ENCODE data around the gene ARHGAP25.

Gene ARHGAP25

DNA sequence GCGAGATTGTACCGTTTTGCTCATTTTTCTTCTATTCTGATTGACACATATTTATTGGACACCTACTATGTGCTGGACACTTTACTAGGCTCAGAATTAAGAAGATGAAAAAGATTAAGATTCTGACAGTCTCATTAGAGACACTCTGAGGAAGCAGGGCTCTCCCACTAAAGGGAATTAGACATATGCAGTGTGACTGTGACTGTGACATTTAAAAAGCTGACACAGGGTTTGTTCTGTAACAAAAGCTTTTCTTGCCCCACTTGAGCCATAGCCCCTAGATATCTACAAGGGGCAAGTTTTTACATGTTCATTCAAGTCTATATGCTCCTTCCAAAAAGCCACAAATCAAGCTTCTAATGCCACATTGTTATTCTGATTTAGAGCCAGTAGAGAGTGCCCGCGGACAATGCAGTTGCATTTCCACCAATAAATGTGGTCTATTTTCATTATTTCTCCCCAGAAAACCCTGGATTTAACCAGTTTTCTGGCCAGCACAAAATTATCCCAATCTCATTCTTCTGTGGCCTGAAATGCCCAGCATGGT, 9.8 kb downstream of the ARHGAP25 start:
- peak; percentile 9 for DNase-seq (ENCODE audit: low spot score)

- DNase-seq (ENCODE audit: low spot score): no peak
Observed at GRCh38 chr2:68745006-68745405, 10.4 kb downstream of the ARHGAP25 start.

- DNase-seq (ENCODE audit: low spot score): peak; percentile 20
Observed at GRCh38 chr2:68746408-68746807, 11.8 kb downstream of the ARHGAP25 start.

DNA sequence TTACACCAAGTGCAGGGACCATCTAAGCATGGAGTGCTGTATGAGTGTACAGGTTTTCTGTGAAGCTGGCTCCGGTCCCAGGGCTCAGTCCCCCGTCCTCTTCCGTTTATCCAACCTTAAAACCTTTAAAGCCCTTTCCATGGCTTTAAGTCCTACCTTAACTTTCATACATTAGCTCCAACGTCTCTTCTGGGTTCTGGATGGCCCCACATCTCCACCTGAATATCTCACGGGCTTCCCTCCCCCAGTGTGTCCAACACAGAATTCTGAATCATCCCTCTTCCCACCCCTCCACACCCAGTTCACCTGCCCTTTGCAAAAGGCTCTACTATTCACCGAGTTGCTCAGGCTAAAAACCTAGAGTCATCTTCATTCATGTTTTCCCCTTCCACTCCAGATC, 12.8 kb downstream of the ARHGAP25 start:
- DNase-seq (ENCODE audit: low spot score): peak; percentile 3

DNA sequence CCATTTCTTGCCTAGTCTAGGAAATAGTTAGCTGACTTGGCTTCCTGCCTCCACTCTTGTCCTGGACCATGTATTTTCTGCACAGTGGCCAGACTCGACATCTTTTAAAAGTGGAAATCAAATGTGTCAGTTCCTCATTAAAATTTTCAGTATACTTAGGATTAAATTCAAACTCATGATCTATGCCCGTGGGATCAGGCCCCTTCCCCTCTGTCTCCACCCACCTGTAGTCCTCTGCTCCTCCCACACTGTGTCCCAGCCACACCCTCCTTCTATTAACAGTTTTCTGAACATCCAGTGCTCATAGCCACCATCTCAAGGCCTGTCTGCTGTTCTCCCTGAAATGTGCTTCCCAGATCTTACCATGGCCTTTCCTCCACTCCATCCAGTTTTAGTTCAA, 13.3 kb downstream of the ARHGAP25 start:
- DNase-seq (ENCODE audit: low spot score): peak; percentile 12

DNA sequence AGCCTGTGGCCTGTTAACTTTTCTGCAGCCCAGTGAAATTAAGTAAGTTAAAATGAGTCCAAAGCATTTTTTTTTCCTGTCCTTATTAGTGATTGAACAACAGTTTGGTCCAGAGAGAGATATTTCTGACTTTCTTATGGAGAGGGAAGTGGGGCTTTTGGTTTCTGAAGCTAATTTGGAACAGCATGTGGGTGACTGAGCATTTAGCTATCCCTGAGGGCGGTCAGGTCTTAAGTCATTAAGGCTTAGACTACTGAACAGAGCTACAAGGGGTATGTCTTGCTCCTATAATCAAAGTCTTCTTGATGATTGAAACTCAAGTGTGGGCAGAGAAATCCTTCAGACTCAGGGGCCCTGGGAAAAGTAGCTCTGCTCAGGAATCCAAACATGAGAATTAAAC, 14.0 kb downstream of the ARHGAP25 start:
- DNase-seq (ENCODE audit: low spot score): no peak

GRCh38 chr2:68749345-68749744, 14.7 kb downstream of the ARHGAP25 start:
- DNase-seq (ENCODE audit: low spot score): no peak

GRCh38 chr2:68750592-68751396, 16.2 kb downstream of the ARHGAP25 start:
- no peak for DNase-seq (ENCODE audit: low spot score)

DNA sequence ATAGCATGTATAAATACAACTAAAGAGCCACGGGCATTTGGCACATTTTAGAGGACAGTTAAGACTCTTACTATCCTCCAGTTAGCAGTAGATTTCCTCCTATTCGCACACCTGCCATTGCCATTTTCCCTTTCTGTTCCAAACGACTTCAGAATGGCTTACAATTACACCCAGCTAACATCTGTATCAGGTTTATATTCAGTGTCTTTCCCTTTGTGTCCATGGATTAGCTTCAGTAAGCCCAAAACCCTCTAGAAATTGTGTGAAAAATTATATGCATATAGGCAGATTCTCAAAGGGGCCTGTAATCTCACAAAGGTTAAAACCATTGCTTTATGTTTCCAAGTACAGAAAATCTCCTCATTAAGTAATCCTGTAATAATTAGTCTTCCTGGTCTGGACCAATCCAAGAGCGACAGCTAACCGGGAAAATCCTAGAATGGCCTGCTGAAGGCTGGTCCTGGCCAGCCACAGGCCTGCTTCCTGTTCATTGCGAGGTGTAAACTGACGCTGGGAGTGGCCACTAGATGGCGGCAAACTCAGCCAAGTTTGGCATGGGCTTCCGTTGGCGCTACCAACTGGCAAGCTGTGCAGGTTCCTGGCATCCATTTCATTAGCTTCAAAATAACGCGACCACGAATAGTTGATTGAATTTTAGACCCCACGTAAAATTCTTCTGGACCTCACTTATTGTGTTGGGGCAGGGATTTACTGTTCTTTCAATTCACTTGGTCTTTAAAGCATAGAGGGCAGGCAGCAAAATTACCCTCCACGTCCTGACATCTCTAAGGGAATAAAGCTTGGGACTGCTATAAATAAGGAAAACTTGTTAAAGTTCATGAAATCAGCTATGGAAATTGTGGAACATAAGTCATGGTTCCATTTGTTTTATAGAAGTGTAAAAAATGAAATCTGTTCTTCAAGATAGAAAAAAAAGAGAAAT, 17.1 kb downstream of the ARHGAP25 start:
- peak; percentile 88 for DNase-seq (ENCODE audit: low spot score)

GRCh38 chr2:68753318-68753717, 18.7 kb downstream of the ARHGAP25 start:
- no peak for DNase-seq (ENCODE audit: low spot score)

DNA sequence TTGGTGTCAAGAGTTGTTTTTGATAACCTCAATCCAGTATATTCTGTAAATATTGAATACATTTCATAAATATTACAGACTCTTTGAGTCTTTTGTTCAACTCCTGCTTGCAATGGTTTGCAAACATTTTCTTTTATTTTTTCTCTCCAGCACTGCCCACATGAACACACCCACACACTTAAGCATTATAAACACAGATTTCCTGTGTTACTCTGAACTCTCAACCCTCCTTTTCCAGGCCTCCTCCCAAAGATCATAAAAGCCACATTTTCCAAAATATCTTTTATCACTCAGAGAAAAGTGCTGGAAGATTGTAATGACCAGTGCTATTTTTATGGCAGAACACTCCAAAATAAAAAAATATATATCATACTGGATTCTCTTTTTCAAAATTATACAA, 20.5 kb downstream of the ARHGAP25 start:
- DNase-seq (ENCODE audit: low spot score): no peak

- no peak for DNase-seq (ENCODE audit: low spot score)
Observed at GRCh38 chr2:68756178-68756577, 21.6 kb downstream of the ARHGAP25 start.

DNA sequence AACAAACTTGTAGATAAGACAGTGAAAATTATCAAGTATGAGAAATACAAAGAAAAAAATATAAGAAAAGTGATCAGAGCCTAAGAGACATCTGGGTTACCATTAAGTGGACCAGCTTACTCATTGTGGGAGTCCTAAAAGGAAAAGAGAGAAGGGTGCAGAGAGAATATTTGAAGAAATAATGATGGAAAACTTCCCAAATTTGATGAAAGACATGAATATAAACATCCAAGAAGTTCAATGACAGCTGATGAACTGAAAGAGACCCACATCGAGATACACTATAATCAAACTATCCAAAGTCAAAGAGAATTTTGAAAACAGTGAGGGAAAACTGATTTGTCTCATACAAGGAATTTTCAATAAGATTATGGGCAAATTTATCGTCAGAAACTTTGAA, 22.5 kb downstream of the ARHGAP25 start:
- DNase-seq (ENCODE audit: low spot score): no peak

DNA sequence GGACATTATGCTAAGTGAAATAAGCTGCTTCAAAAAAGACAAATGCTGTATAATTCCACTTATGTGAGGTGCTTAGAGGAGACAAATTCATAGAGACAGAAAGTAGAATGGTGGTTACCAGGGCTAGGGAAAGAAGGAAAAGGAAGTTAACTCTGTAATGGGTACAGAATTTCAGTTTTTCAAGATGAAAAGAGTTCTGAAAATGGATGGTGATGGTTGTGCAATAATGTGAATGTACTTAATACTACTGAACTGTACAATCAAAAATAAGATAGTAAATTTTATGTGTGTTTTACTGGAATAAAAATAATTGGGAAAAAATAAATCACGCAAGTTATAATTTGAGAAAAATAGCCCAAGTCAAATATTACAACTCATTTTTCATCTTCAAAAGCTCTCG, 27.5 kb downstream of the ARHGAP25 start:
- no peak for DNase-seq (ENCODE audit: low spot score)

- DNase-seq (ENCODE audit: low spot score): no peak
Observed at GRCh38 chr2:68762665-68763064, 28.1 kb downstream of the ARHGAP25 start.

- no peak for DNase-seq (ENCODE audit: low spot score)
Observed at GRCh38 chr2:68764041-68764805, 29.6 kb downstream of the ARHGAP25 start.

GRCh38 chr2:68764806-68765311, 30.2 kb downstream of the ARHGAP25 start:
- no peak for DNase-seq (ENCODE audit: low spot score)

GRCh38 chr2:68765739-68766375, 31.2 kb downstream of the ARHGAP25 start:
- DNase-seq (ENCODE audit: low spot score): no peak

GRCh38 chr2:68766376-68766845, 31.8 kb downstream of the ARHGAP25 start:
- no peak for DNase-seq (ENCODE audit: low spot score)

DNA sequence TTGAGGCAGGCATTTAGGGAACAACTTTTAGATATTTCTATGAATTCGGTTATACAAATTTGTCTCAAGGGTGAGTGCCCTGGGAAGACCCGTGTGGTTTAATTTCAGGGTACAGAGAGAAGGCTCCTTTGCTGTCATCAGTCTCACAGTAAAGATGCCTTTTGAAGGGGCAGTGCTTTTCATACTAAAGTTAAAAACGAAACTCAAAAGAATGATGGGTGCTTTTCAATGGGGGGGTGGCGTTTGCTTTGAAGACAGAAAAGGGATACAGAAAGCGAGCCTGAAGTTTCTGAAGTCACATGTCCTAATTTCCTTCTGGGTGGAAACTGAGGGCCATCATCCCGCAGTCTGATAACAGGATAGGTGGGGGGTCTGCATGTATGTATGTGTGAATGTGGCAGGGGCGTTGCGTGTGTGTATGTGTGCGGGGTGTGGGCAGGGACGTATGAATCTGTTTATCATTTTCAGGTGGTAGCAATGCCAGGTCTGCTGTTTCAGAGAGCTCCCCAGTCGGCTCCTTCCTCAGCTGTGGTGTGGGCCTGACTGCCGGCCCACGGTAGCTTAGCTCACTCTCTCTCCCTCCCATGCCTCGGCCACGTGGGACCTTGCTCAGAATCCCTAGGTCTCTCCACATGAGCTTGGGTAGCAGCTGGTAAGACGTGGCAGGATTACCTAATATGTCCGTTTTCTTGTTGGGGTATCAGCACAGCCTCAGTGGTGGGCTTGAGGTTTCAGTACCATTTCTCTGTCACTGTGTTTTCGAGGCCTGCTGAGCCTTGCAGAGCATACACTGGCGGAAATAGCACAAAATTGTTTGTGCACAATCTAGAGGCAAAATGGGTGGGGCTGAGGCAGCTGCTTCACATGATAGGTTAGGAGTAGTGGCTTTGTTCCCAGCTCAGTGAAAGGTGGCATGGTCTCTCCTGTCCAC, 32.7 kb downstream of the ARHGAP25 start:
- no peak for DNase-seq (ENCODE audit: low spot score)
